CD8-positive, alpha-beta memory T cell (primary cell): Measurements from ENCODE around the gene MFGE8. TPM values are rescaled to one million over a fixed set of nuclear protein-coding genes. Genes with fewer than 3 reads are reported as not detected.
"Not testable (repeated sequence)": the region's sequence is repeated elsewhere in the genome, so short reads cannot be mapped to it uniquely, and the experiment has no call there.

Experiments
- CTCF ChIA-PET: fragments of 350-600 bp; sonication (Branson Sonifier 250); formaldehyde crosslinking; loops from one replicate; lab custom pipeline; 2021; ENCODE audit warnings: antibody characterized with exemption; lab: Charles Lee
- POLR2A ChIA-PET: fragments of 350-600 bp; sonication (Branson Sonifier 250); formaldehyde crosslinking; loops from one replicate; lab custom pipeline; 2021; ENCODE audit warnings: antibody characterized with exemption; lab: Charles Lee
- DNase-seq, 5 donors: peaks; one replicate each; pipeline versions ENCODE4 v3.0.0 to v3.0.0-alpha.2; 2020 to 2022; ENCODE audit warnings: mixed read lengths in 1 of 5
- H3K27ac ChIP-seq: one replicate; pipeline ENCODE4 v1.7.0; 2013; ENCODE audit warnings: low read depth, mild to moderate bottlenecking, low read length, moderate library complexity
- H3K27me3 ChIP-seq: 2 replicates; pipeline ENCODE4 v1.7.0; 2013; ENCODE audit warnings: low read length, mild to moderate bottlenecking; ENCODE audit not compliant: insufficient read depth, poor library complexity, severe bottlenecking
- H3K36me3 ChIP-seq: 2 replicates; pipeline ENCODE4 v1.7.0; 2013; ENCODE audit warnings: mild to moderate bottlenecking, low read length, moderate library complexity; ENCODE audit not compliant: insufficient read depth
- H3K4me1 ChIP-seq: 2 replicates; pipeline ENCODE4 v1.7.0; 2013; ENCODE audit warnings: mild to moderate bottlenecking, low read length, moderate library complexity; ENCODE audit not compliant: insufficient read depth
- H3K4me3 ChIP-seq: 2 replicates; pipeline ENCODE4 v1.7.0; 2013; ENCODE audit warnings: mild to moderate bottlenecking, low read length
- H3K9me3 ChIP-seq: 2 replicates; pipeline ENCODE4 v1.7.0; 2013; ENCODE audit warnings: mild to moderate bottlenecking, low read length
- H3K27ac Mint-ChIP-seq, 8 donors: one replicate each; pipeline ENCODE4 v1.8.0; 2020 to 2021; ENCODE audit warnings: mixed read lengths in 8 of 8, mild to moderate bottlenecking in 6 of 8, inconsistent platforms in 3 of 8, moderate library complexity in 3 of 8
- H3K27me3 Mint-ChIP-seq, 2 donors: one replicate each; pipeline ENCODE4 v1.8.0; 2020 to 2021; ENCODE audit warnings: mixed read lengths in 2 of 2, mild to moderate bottlenecking in 1 of 2, moderate library complexity in 1 of 2
- H3K36me3 Mint-ChIP-seq, 3 donors: one replicate each; pipeline ENCODE4 v1.8.0; 2020 to 2021; ENCODE audit warnings: mixed read lengths in 3 of 3, inconsistent platforms in 1 of 3, mild to moderate bottlenecking in 1 of 3
- H3K4me1 Mint-ChIP-seq, 3 donors: one replicate each; pipeline ENCODE4 v1.8.0; 2020 to 2021; ENCODE audit warnings: mixed read lengths in 3 of 3, inconsistent platforms in 1 of 3, mild to moderate bottlenecking in 1 of 3
- H3K4me3 Mint-ChIP-seq, 7 donors: one replicate each; pipeline ENCODE4 v1.8.0; 2020 to 2021; ENCODE audit warnings: mixed read lengths in 7 of 7, mild to moderate bottlenecking in 6 of 7, moderate library complexity in 4 of 7, inconsistent platforms in 2 of 7
- H3K9me3 Mint-ChIP-seq, 5 donors: one replicate each; pipeline ENCODE4 v1.8.0; 2020 to 2022; ENCODE audit warnings: mixed read lengths in 5 of 5, mild to moderate bottlenecking in 3 of 5, moderate library complexity in 2 of 5, inconsistent platforms in 1 of 5
- polyA plus RNA-seq: library from polyadenylated mRNA; unstranded; fragments of 300-500 nt; fragmentation: Illumina TruSeq; gene quantifications from one replicate; pipeline ENCODE4 v1.2.3, GENCODE V29; 2021
- total RNA-seq, 2 experiments: library from RNA; stranded (reverse); gene quantifications; one replicate each; pipeline ENCODE4 v1.2.3, GENCODE V29; 2021

MFGE8 gene
- total and polyA plus RNA-seq, 3 experiments from 2014 or later: 9.6 to 27.1 (median 23.0) TPM

GRCh38 chr15:88929358-88930098 lies 16.3 kb upstream of the MFGE8 start:
- H3K4me1 ChIP-seq, H3K27me3 ChIP-seq, H3K4me3 ChIP-seq, H3K9me3 Mint-ChIP-seq, H3K4me3 Mint-ChIP-seq, H3K27ac ChIP-seq, POLR2A ChIA-PET, H3K27ac Mint-ChIP-seq, H3K4me1 Mint-ChIP-seq, CTCF ChIA-PET, H3K36me3 Mint-ChIP-seq, DNase-seq, H3K9me3 ChIP-seq, H3K36me3 ChIP-seq: not testable (repeated sequence)
- H3K27me3 Mint-ChIP-seq: peaks cover 22 to 36% of the 10 kb centered on the region in 2 donors

- H3K27me3 Mint-ChIP-seq: peaks cover 19 to 28% of the 10 kb centered on the region in 2 donors
- H3K36me3 ChIP-seq, H3K27ac ChIP-seq, H3K4me3 Mint-ChIP-seq, H3K27me3 ChIP-seq, CTCF ChIA-PET, H3K4me3 ChIP-seq, H3K4me1 ChIP-seq, POLR2A ChIA-PET, H3K36me3 Mint-ChIP-seq, DNase-seq, H3K4me1 Mint-ChIP-seq, H3K9me3 ChIP-seq, H3K9me3 Mint-ChIP-seq: not testable (repeated sequence)
- H3K27ac Mint-ChIP-seq: peak overlapping the region in 1 of 8 donors; percentile 83
These were observed 15.0 kb upstream of the MFGE8 start for GRCh38 chr15:88928192-88928591.

GRCh38 chr15:88925648-88926047 lies 12.5 kb upstream of the MFGE8 start:
- CTCF ChIA-PET: interaction anchor here (1.8 kb wide), 1 partner anchor 21 kb away, joined by 4 read pairs; no protein-coding TSS in a partner anchor
- H3K9me3 Mint-ChIP-seq, H3K9me3 ChIP-seq, H3K36me3 ChIP-seq, H3K27ac Mint-ChIP-seq, H3K27ac ChIP-seq, H3K4me1 Mint-ChIP-seq, DNase-seq, H3K4me1 ChIP-seq, H3K27me3 ChIP-seq, H3K4me3 ChIP-seq, H3K36me3 Mint-ChIP-seq, H3K4me3 Mint-ChIP-seq, POLR2A ChIA-PET: not testable (repeated sequence)
- H3K27me3 Mint-ChIP-seq: peaks cover 11 to 24% of the 10 kb centered on the region in 2 donors

GRCh38 chr15:88920892-88921435 lies 7.8 kb upstream of the MFGE8 start:
- not testable (repeated sequence) for H3K36me3 Mint-ChIP-seq, H3K9me3 ChIP-seq, H3K4me1 ChIP-seq, H3K36me3 ChIP-seq, H3K4me1 Mint-ChIP-seq, H3K9me3 Mint-ChIP-seq, H3K27me3 ChIP-seq, DNase-seq, H3K27ac ChIP-seq, H3K4me3 ChIP-seq, H3K27ac Mint-ChIP-seq, H3K4me3 Mint-ChIP-seq
- POLR2A ChIA-PET: interaction anchor here (0.6 kb wide), 1 partner anchor 23 kb away, joined by 4 read pairs; no protein-coding TSS in a partner anchor
- peaks cover 5 to 42% of the 10 kb centered on the region in 2 donors for H3K27me3 Mint-ChIP-seq
- CTCF ChIA-PET: interaction anchor here (0.7 to 2.2 kb wide), 3 partner anchors 16 to 252 kb away, joined by 3 to 10 read pairs (median 5); no protein-coding TSS in a partner anchor

- H3K4me1 Mint-ChIP-seq: no peaks in the 10 kb centered on the region
- no peaks in the 10 kb centered on the region for H3K9me3 ChIP-seq
- no peak overlapping the region for H3K27ac ChIP-seq
- H3K4me3 ChIP-seq: no peak overlapping the region
- H3K27me3 ChIP-seq: no peaks in the 10 kb centered on the region
- H3K9me3 Mint-ChIP-seq: peaks cover 0 to 2% (median 0%) of the 10 kb centered on the region in 5 donors
- H3K4me1 ChIP-seq: no peaks in the 10 kb centered on the region
- no peaks in the 10 kb centered on the region for H3K36me3 Mint-ChIP-seq
- POLR2A ChIA-PET: interaction anchor here (0.6 kb wide), 1 partner anchor 24 kb away, joined by 4 read pairs; no protein-coding TSS in a partner anchor
- no peaks in the 10 kb centered on the region for H3K36me3 ChIP-seq
- peaks cover 5 to 44% of the 10 kb centered on the region in 2 donors for H3K27me3 Mint-ChIP-seq
- DNase-seq: no peak
- H3K4me3 Mint-ChIP-seq: no peak overlapping the region
- H3K27ac Mint-ChIP-seq: no peak overlapping the region
- CTCF ChIA-PET: interaction anchor here (1.0 to 2.2 kb wide), 2 partner anchors 15 to 253 kb away, joined by 3 to 10 read pairs; no protein-coding TSS in a partner anchor
These were observed 7.2 kb upstream of the MFGE8 start for GRCh38 chr15:88920186-88920891.

- H3K27me3 Mint-ChIP-seq: peaks cover 5 to 44% of the 10 kb centered on the region in 2 donors
- no peaks in the 10 kb centered on the region for H3K9me3 ChIP-seq
- H3K4me1 Mint-ChIP-seq: peaks cover 0 to under 1% (median 0%) of the 10 kb centered on the region in 3 donors
- H3K4me1 ChIP-seq: no peaks in the 10 kb centered on the region
- CTCF ChIA-PET: interaction anchor here (2.2 kb wide), 1 partner anchor 14 kb away, joined by 10 read pairs; no protein-coding TSS in a partner anchor
- H3K36me3 Mint-ChIP-seq: no peaks in the 10 kb centered on the region
- H3K9me3 Mint-ChIP-seq: peaks cover 0 to 2% (median 0%) of the 10 kb centered on the region in 5 donors
- POLR2A ChIA-PET: no interaction called here
- no peaks in the 10 kb centered on the region for H3K36me3 ChIP-seq
- DNase-seq: no peak
- H3K27ac Mint-ChIP-seq: no peak overlapping the region
- no peak overlapping the region for H3K4me3 Mint-ChIP-seq
- H3K4me3 ChIP-seq: no peak overlapping the region
- no peak overlapping the region for H3K27ac ChIP-seq
- H3K27me3 ChIP-seq: no peaks in the 10 kb centered on the region
These were observed 5.6 kb upstream of the MFGE8 start for GRCh38 chr15:88918738-88919137.

- no peaks in the 10 kb centered on the region for H3K27me3 ChIP-seq
- no peak overlapping the region for H3K4me3 ChIP-seq
- H3K27me3 Mint-ChIP-seq: peaks cover 5 to 42% of the 10 kb centered on the region in 2 donors
- H3K4me3 Mint-ChIP-seq: no peak overlapping the region
- no peak overlapping the region for H3K27ac Mint-ChIP-seq
- H3K9me3 Mint-ChIP-seq: peaks cover 0 to 2% (median 0%) of the 10 kb centered on the region in 5 donors
- CTCF ChIA-PET: interaction anchor here (5.1 kb wide), 1 partner anchor 13 kb away, joined by 27 read pairs; no protein-coding TSS in a partner anchor
- no peak overlapping the region for H3K27ac ChIP-seq
- H3K36me3 ChIP-seq: no peaks in the 10 kb centered on the region
- H3K4me1 ChIP-seq: no peaks in the 10 kb centered on the region
- H3K36me3 Mint-ChIP-seq: peaks cover 0 to 5% (median 0%) of the 10 kb centered on the region in 3 donors
- peaks cover 4 to 6% (median 4%) of the 10 kb centered on the region in 3 donors for H3K4me1 Mint-ChIP-seq
- POLR2A ChIA-PET: no interaction called here
- H3K9me3 ChIP-seq: no peaks in the 10 kb centered on the region
- no peak for DNase-seq
These were observed 4.6 kb upstream of the MFGE8 start for GRCh38 chr15:88917760-88918159.
